ENCODE data around the gene CNOT3. TPM values are rescaled to one million over a fixed set of nuclear protein-coding genes. Genes with fewer than 3 reads are reported as not detected.

CNOT3 gene
- total and polyA plus RNA-seq, 2 of the 13 experiments (the other 11 are each of a cell fraction or from before 2014, with no cell fraction given), result 4.3 to 5.8 TPM

- TF ChIP-seq, protein P1, sequence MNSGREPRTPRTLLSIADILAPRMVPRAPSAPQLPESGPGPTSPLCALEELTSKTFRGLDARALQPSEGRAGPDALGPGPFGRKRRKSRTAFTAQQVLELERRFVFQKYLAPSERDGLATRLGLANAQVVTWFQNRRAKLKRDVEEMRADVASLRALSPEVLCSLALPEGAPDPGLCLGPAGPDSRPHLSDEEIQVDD (CRISPR knock-in tag; IDR thresholded peaks at IDR 0.05; ENCODE audit: borderline replicate concordance), result no peak
- TF ChIP-seq TBL1XR1 (IDR thresholded peaks at IDR 0.05; ENCODE audit: borderline replicate concordance, low read length, partially characterized antibody) (no peak), LRRFIP1 (CRISPR knock-in tag; conservative IDR thresholded peaks at IDR 0.05) (no peak), AHDC1 (CRISPR knock-in tag; IDR thresholded peaks at IDR 0.05; ENCODE audit: borderline replicate concordance) (no peak), NBN (conservative IDR thresholded peaks at IDR 0.05) (no peak), MZF1 (CRISPR knock-in tag; IDR thresholded peaks at IDR 0.05; ENCODE audit: borderline replicate concordance) (no peak), ZNF251 (CRISPR knock-in tag; IDR thresholded peaks at IDR 0.05) (no peak), ZBTB3 (CRISPR knock-in tag; IDR thresholded peaks at IDR 0.05; ENCODE audit: borderline replicate concordance, low read depth) (0 out of 2 replicates have a peak, but pooled peaks have one; percentile 40), ZNF784 (CRISPR knock-in tag; IDR thresholded peaks at IDR 0.05; ENCODE audit: borderline replicate concordance) (peak; percentile 91; the same call in 1 of the 2 replicates), FOXA3 (CRISPR knock-in tag; IDR thresholded peaks at IDR 0.05) (0 out of 2 replicates have a peak, but pooled peaks have one; percentile 29), ZNF556 (CRISPR knock-in tag; IDR thresholded peaks at IDR 0.05; ENCODE audit: borderline replicate concordance) (peak; percentile 84; the same call in 1 of the 2 replicates), ZBTB33 (CRISPR knock-in tag; IDR thresholded peaks at IDR 0.05) (no peak)
- TF ChIP-seq, protein P2, sequence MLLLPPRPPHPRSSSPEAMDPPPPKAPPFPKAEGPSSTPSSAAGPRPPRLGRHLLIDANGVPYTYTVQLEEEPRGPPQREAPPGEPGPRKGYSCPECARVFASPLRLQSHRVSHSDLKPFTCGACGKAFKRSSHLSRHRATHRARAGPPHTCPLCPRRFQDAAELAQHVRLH (CRISPR knock-in tag; IDR thresholded peaks at IDR 0.05; ENCODE audit: borderline replicate concordance, low read depth), result no peak
- TF ChIP-seq, protein P3, sequence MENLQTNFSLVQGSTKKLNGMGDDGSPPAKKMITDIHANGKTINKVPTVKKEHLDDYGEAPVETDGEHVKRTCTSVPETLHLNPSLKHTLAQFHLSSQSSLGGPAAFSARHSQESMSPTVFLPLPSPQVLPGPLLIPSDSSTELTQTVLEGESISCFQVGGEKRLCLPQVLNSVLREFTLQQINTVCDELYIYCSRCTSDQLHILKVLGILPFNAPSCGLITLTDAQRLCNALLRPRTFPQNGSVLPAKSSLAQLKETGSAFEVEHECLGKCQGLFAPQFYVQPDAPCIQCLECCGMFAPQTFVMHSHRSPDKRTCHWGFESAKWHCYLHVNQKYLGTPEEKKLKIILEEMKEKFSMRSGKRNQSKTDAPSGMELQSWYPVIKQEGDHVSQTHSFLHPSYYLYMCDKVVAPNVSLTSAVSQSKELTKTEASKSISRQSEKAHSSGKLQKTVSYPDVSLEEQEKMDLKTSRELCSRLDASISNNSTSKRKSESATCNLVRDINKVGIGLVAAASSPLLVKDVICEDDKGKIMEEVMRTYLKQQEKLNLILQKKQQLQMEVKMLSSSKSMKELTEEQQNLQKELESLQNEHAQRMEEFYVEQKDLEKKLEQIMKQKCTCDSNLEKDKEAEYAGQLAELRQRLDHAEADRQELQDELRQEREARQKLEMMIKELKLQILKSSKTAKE (CRISPR knock-in tag; IDR thresholded peaks at IDR 0.05; ENCODE audit: borderline replicate concordance), result no peak
Measured at GRCh38 chr19:54189145-54189734, 51.7 kb downstream of the CNOT3 start, which contains the start of gene MBOAT7 (continued).

All from HepG2 (cell line).